RKO (cell line): ENCODE measurements around the gene INPP5A.

Experiments used
- DNase-seq: peaks from one replicate; pipeline ENCODE4 v3.0.0-alpha.2; 2016; ENCODE audit warnings: low spot score

INPP5A gene

GRCh38 chr10:132518572-132519381 is 18.8 kb upstream of the INPP5A start:
- no peak for DNase-seq

GRCh38 chr10:132519382-132520176 is 18.0 kb upstream of the INPP5A start:
- no peak for DNase-seq

GRCh38 chr10:132520177-132520811 is 17.3 kb upstream of the INPP5A start:
- DNase-seq, result no peak

GRCh38 chr10:132521041-132521465 is 16.5 kb upstream of the INPP5A start:
- no peak for DNase-seq

- DNase-seq, result no peak
Measured at GRCh38 chr10:132521466-132522102, 16.0 kb upstream of the INPP5A start.

- DNase-seq, result no peak
Measured at GRCh38 chr10:132522521-132523411, 14.8 kb upstream of the INPP5A start.

GRCh38 chr10:132523561-132524442 is 13.8 kb upstream of the INPP5A start:
- DNase-seq, result no peak

GRCh38 chr10:132524443-132525285 is 12.9 kb upstream of the INPP5A start:
- DNase-seq, result no peak

- no peak for DNase-seq
Measured at GRCh38 chr10:132526676-132527075, 10.9 kb upstream of the INPP5A start.

- DNase-seq, result no peak
Measured at GRCh38 chr10:132527339-132528063, 10.1 kb upstream of the INPP5A start.

GRCh38 chr10:132528064-132528691 is 9.4 kb upstream of the INPP5A start:
- DNase-seq, result no peak

- DNase-seq, result no peak
Measured at GRCh38 chr10:132532179-132532578, 5.4 kb upstream of the INPP5A start.

- DNase-seq, result no peak
Measured at GRCh38 chr10:132532749-132533560, 4.6 kb upstream of the INPP5A start.

GRCh38 chr10:132533571-132534260 is 3.9 kb upstream of the INPP5A start:
- no peak for DNase-seq

- DNase-seq, result no peak
Measured at GRCh38 chr10:132534391-132535064, 3.1 kb upstream of the INPP5A start.

GRCh38 chr10:132535065-132535651 is 2.4 kb upstream of the INPP5A start:
- no peak for DNase-seq
